Omental fat pad (tissue), 4 donors: ENCODE measurements around the gene TMEM44. TPM values are rescaled to one million over a fixed set of nuclear protein-coding genes. Genes with fewer than 3 reads are reported as not detected.

Experiments used
- ATAC-seq: fragments of 150-250 bp; one replicate; pipeline ENCODE4 v1.9.1; 2016; ENCODE audit warnings: mild to moderate bottlenecking, moderate library complexity; ENCODE audit not compliant: low FRiP score
- DNase-seq: peaks from one replicate; pipeline ENCODE4 v3.0.0-alpha.2; 2019; ENCODE audit warnings: low spot score
- total RNA-seq, 4 donors: library from RNA; depleted of rRNA; stranded (reverse); fragments of >200 nt; gene quantifications; one replicate each; pipeline ENCODE4 v1.1.0, GENCODE V29; 2016
- TF ChIP-seq, protein P1 (sequence below), 3 donors: fragments of 450-650 bp; IDR thresholded peaks; one replicate each; pipeline ENCODE4 v1.5.1; 2016 to 2017; ENCODE audit warnings: antibody characterized with exemption in 3 of 3, mild to moderate bottlenecking in 3 of 3, moderate library complexity in 2 of 3

Gene TMEM44
- total RNA-seq, 4 donors from 2014 or later = 3.3 to 26.8 (median 7.5) TPM

DNA sequence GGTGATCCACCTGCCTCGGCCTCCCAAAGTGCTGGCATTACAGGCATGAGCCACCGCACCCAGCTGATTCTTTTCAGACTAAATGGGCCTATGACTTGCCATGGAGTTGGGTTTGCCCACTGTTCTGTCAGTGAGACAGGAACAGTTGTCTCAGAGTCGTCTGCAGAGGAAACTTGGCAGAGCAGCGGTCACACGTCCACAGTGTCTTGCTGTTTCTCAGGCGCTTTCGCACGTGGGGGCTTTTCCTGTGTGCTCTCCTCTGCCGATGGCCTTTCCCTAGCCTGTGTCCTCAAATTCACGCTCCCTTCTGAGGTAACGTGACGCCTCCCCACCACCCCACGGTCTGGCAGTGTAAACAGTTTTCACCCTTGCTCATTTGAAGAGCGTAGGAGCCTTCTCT, 11.3 kb downstream of the TMEM44 start:
- no peak for ATAC-seq
- TF ChIP-seq, protein P1, sequence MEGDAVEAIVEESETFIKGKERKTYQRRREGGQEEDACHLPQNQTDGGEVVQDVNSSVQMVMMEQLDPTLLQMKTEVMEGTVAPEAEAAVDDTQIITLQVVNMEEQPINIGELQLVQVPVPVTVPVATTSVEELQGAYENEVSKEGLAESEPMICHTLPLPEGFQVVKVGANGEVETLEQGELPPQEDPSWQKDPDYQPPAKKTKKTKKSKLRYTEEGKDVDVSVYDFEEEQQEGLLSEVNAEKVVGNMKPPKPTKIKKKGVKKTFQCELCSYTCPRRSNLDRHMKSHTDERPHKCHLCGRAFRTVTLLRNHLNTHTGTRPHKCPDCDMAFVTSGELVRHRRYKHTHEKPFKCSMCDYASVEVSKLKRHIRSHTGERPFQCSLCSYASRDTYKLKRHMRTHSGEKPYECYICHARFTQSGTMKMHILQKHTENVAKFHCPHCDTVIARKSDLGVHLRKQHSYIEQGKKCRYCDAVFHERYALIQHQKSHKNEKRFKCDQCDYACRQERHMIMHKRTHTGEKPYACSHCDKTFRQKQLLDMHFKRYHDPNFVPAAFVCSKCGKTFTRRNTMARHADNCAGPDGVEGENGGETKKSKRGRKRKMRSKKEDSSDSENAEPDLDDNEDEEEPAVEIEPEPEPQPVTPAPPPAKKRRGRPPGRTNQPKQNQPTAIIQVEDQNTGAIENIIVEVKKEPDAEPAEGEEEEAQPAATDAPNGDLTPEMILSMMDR (IDR thresholded peaks at IDR 0.05) = no peak
- no peak for DNase-seq

- ATAC-seq (no peak), DNase-seq (no peak)
- TF ChIP-seq, protein P1 (IDR thresholded peaks at IDR 0.05) = no peak
Measured at GRCh38 chr3:194620196-194620595, 13.0 kb downstream of the TMEM44 start.

- DNase-seq (no peak), ATAC-seq (no peak)
- TF ChIP-seq, protein P1 (IDR thresholded peaks at IDR 0.05) = no peak
Measured at GRCh38 chr3:194619741-194620140, 13.5 kb downstream of the TMEM44 start.

DNA sequence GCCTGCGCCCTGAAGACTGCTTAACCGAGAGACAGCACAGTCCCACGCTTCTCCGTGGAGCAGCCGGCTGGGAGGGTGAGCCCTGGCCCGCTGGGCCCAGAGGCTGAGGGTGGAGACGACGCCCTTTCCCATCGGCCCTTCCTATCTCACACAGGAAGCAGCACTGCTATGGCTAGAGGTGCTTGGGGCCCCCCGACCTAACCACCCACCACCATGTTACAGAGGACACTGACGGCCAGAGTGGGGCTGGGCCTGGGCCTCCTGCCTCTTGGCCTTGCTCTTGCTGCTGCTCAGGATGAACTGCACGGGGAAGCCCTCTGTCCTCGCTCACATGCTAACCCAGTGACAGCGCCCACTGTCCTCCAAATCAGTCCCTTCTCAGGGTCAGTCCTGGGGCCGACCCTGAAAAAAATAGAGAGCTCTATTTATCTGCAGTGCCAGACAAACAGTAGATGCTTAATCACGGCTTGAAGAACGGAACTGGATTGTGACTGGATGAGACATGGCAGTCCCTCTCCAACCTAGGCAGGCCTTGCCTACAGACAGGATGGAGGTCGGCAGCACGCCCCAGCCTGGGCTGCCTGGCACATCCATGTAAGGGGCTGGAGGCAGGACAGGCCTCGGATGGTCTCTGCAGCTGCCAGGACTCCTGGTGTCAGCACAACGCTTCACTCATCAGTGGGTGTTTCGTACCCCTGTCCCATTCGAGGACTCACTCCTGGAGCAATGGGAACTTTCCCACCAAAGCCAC, 14.2 kb downstream of the TMEM44 start:
- ATAC-seq (no peak), DNase-seq (no peak)
- TF ChIP-seq, protein P1 (IDR thresholded peaks at IDR 0.05) = no peak

DNA sequence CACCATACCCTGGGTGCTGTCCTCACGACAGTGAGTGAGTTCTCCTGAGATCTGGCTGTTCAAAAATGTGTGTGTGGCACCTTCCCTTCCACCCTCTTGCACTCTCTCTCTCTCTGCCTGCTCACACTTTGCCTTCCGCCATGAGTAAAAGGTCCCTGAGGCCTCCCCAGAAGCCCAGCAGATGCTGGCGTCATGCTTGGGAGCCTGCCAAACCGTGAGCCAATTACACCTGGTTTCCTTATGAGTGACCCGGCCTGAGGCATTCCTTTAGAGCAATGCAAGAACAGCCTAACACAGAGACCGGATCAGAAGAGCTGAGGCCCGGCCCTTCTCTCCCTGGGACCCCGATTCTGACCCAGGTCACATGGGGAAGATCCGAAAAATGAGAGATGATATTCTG, 15.4 kb downstream of the TMEM44 start:
- DNase-seq = no peak
- TF ChIP-seq, protein P1 (IDR thresholded peaks at IDR 0.05) = no peak
- ATAC-seq = no peak

GRCh38 chr3:194617143-194617671, 16.0 kb downstream of the TMEM44 start:
- DNase-seq (no peak), ATAC-seq (no peak)
- TF ChIP-seq, protein P1 (IDR thresholded peaks at IDR 0.05) = no peak

- no peak for ATAC-seq
- no peak for DNase-seq
- TF ChIP-seq, protein P1 (IDR thresholded peaks at IDR 0.05) = no peak
Measured at GRCh38 chr3:194615226-194615625, 18.0 kb downstream of the TMEM44 start.
